SU-DHL-6 (cell line): ENCODE data around the gene PRDX4.

Experiments
- CTCF ChIP-seq: fragments of 200-600 bp; sonication (generic); IDR thresholded peaks from one replicate; pipeline ENCODE4 v1.5.1; 2017; ENCODE audit warnings: antibody characterized with exemption, mild to moderate bottlenecking, low read length, moderate library complexity; ENCODE audit not compliant: insufficient read depth, poor library complexity, severe bottlenecking
- EZH2phosphoT487 ChIP-seq: fragments of 200-600 bp; sonication (generic), shearing (Covaris generic); conservative IDR thresholded peaks from 2 replicates; pipeline ENCODE4 v1.6.1; 2018; ENCODE audit warnings: mild to moderate bottlenecking, antibody characterized with exemption, low read length, moderate library complexity, mixed read lengths

GRCh38 chrX:23633834-23634580 is 33.3 kb upstream of the PRDX4 start:
- TF ChIP-seq EZH2phosphoT487 (no peak), CTCF (no peak)
